ENCODE results near the gene RCE1.

Gene RCE1

DNA sequence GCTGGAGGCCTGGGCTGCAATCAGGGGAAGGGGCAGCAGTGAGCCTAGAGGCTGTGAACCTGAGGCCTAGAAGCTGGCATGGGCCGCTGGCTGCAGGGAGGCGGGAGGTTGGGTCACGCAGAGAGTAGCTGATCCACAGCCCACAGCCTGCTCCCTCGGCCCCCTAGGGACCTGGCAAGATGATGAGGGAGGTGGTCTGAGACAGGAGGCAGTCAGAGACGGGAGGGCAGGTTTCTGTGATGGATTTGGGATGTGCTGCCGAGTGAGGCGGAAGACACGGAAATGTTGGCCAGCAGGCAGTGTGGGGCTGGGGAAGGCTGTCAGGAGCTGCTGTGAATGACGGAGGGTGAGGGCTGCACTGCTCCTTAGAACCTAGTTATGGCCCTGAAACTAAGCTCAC lies 36.3 kb downstream of the RCE1 start:
- DNase-seq (ENCODE audit: insufficient read length) = no peak
- no peak for FAIRE-seq

DNA sequence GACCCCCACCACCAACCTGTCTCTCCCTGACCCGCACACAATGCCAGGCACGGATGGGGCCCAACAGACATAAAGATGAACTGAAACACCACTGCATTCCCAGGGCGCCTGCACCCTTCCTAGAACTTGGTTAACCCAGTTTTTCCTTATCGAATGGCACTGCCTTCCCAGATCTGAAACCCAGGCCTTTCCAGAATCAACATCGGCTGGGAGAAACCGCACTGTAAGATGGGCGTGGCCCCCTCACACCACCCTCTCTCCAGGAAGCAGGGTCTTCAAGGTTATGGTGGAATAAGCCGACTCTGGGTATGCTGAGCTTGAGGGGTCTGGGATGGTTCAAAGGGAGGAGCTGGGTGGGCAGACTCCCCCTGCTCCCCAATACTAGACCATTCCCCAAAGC lies 36.8 kb downstream of the RCE1 start:
- no peak for FAIRE-seq
- DNase-seq (ENCODE audit: insufficient read length) = no peak
- TF ChIP-seq POLR2A (IDR thresholded peaks at IDR 0.05; ENCODE audit: low read depth, low read length) = no peak
- no peak for TF ChIP-seq POLR2AphosphoS5 (IDR thresholded peaks at IDR 0.05; ENCODE audit: low read depth, low read length)
- TF ChIP-seq TAF1 (IDR thresholded peaks at IDR 0.05; ENCODE audit: borderline replicate concordance, low read depth, low read length) = no peak

More for the DNA sequence above, 36.3 kb downstream of the RCE1 start:
- TF ChIP-seq TAF1 (IDR thresholded peaks at IDR 0.05; ENCODE audit: borderline replicate concordance, low read depth, low read length) = no peak
- TF ChIP-seq POLR2A (IDR thresholded peaks at IDR 0.05; ENCODE audit: low read depth, low read length) = no peak
- TF ChIP-seq POLR2AphosphoS5 (IDR thresholded peaks at IDR 0.05; ENCODE audit: low read depth, low read length) = no peak

DNA sequence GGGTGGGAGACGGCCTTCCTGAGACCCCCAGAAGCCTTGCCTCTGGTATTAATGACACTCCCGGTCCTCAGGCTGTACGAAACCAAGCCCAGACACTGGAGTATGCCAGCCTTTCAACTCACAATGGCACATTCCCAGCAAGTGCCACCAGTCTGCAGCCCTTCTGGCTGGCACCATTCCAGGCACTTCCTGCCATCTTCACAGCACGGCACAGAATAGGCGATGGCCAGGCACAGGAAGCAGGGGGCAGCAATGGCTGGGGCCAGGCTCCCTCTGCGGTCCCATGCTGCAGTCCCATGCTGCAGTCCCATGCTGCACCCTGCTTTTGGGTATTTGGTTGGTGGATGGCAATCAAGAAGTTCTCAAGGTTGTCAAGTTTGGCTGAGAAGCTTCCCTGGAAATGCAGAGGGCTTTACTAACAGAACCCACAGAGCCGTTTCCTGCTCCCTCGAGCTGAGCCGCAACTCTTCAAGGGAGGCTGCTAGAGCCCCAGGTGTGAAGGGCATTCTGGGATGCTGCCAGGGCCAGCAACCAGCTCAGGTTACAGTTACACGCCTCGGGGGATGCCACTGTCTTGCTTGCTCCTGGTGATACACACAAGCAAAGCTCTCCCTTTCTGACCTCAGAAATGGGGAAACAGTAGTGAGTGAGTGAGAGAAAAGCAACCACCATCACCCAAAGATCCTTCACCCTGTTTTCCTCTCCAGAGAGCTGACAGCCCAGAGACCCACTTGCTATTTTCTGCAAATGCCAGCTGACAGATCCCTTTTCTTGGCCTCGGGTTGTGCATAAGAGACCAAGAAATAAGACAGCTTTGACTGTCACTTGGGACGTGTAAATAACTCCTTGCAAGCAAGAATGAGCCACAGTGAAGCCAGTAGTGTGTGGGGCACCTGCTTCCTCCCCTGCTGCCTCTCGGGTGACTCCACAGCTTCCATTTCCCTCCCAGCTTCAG lies 37.5 kb downstream of the RCE1 start:
- TF ChIP-seq POLR2A (IDR thresholded peaks at IDR 0.05; ENCODE audit: low read depth, low read length) = no peak
- no peak for TF ChIP-seq POLR2AphosphoS5 (IDR thresholded peaks at IDR 0.05; ENCODE audit: low read depth, low read length)
- no peak for TF ChIP-seq TAF1 (IDR thresholded peaks at IDR 0.05; ENCODE audit: borderline replicate concordance, low read depth, low read length)
- DNase-seq (ENCODE audit: insufficient read length) (no peak), FAIRE-seq (peak; percentile 24)

DNA sequence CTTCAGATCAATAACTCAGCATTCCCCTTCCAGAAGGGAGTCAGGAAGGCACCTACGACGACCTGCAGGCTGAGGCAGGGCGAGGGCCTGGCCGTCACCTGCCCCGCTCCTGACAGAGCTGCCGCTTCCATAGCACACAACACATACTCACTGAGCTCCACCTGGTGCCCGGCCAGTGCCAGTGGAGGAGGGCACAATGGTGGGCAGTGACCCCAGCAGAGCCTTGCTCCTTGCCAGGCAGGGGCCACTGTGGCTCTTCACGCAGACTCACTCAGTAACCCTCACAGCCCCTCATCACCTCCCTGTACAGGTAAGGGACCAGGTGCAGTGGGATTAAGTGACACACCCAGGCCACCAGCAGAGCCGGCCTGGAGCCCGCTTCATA lies 38.2 kb downstream of the RCE1 start:
- FAIRE-seq (no peak), DNase-seq (ENCODE audit: insufficient read length) (no peak)
- TF ChIP-seq POLR2AphosphoS5 (IDR thresholded peaks at IDR 0.05; ENCODE audit: low read depth, low read length) (no peak), TAF1 (IDR thresholded peaks at IDR 0.05; ENCODE audit: borderline replicate concordance, low read depth, low read length) (no peak), POLR2A (IDR thresholded peaks at IDR 0.05; ENCODE audit: low read depth, low read length) (no peak)

DNA sequence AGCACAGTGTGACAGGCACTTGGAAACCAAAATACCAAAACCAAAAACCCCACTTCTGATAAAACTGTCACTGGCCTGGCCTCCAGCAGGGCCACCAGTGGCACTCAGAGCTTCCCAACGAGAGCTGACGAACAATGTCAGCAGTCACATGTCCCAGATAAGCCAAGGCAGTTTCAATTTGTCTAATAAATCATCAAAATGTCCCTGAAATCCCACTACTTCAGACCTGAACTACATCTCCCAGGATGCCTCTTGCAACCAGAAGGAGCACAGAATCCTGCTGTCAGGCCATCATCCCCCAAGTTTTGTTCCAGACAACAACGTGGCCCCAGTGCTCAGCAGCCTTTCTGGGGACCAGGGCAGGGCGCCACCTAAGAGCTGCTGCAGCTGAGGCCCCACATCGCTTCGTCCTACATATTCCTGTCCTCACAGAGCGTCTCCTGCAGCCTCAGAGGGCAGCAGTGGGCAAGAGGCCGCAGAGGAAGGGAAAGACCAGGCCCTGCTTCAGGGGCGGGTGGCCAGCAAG lies 38.7 kb downstream of the RCE1 start:
- no peak for DNase-seq (ENCODE audit: insufficient read length)

DNA sequence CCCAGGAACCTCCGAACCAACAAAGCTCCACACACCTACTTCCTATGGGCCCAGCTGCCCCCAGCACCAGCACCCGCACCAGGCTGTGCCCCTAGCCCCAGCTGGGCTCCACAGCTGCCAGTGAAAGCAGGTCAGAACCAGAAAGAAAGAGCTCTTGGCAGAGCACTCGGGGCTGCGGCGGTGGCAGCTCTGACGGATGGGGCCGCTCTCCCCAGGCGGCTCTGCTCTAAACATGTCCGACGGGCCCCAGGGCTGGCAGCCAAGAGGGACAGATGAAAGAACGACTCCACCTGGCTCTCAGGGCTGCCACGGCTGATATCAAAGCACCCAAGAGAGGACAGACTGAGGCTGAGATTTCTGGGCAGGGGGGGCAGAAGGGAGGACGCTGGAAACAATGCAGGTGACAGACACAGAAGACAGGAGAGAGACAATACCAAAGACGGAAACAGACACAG lies 39.3 kb downstream of the RCE1 start:
- FAIRE-seq (no peak), DNase-seq (ENCODE audit: insufficient read length) (no peak)
- TF ChIP-seq TAF1 (IDR thresholded peaks at IDR 0.05; ENCODE audit: borderline replicate concordance, low read depth, low read length) = no peak
- TF ChIP-seq POLR2A (IDR thresholded peaks at IDR 0.05; ENCODE audit: low read depth, low read length) = no peak
- TF ChIP-seq POLR2AphosphoS5 (IDR thresholded peaks at IDR 0.05; ENCODE audit: low read depth, low read length) = no peak

More for the DNA sequence above, 38.7 kb downstream of the RCE1 start:
- TF ChIP-seq TAF1 (IDR thresholded peaks at IDR 0.05; ENCODE audit: borderline replicate concordance, low read depth, low read length) (no peak), POLR2AphosphoS5 (IDR thresholded peaks at IDR 0.05; ENCODE audit: low read depth, low read length) (no peak), POLR2A (IDR thresholded peaks at IDR 0.05; ENCODE audit: low read depth, low read length) (no peak)
- no peak for FAIRE-seq

DNA sequence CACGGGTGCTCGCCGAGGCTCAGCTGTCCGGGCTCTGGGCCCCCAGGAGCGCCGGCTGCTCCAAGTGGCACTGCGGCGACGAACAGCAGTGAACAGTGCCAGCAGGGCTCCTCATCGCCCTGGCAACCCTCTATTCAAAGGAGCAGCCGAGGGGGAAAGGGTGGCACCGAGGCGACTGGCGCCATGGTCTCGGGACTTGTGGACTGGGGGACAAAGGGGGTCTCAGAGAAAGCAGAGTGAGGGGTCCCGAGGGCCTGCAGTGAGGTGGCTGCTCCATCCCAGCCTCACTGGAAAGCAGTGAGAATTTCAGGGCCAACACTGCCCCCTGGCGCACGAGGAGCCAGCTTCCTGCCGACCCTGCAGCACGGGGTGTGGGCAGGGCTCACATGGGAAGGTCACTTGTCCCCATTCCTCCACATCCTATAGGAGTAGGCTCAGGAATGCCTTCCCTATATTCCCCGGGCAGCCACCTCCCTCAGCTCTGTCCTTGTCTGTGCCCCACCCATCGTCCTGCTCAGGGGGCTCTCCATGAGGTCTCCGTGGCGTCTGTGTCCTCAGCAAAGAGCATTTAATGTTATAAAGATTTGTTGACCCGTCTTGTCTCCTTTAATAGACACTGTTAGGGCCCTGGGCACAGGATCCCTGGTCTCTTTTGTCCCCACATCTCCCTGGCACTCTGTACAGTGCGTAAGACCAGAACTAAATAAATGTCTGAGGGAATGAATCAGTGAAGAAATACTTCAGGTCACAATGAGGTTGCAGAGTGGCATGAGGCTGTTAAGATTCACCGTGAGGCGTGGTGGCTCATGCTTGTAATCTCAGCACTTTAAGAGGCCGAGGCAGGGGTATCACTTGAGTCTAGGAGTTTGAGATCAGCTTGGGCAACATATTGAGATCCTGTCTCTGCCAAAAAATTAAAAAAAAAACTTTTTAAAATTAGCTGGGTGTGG lies 40.0 kb downstream of the RCE1 start:
- DNase-seq (ENCODE audit: insufficient read length) (peak; percentile 63), FAIRE-seq (peak; percentile 94)
- TF ChIP-seq POLR2A (IDR thresholded peaks at IDR 0.05; ENCODE audit: low read depth, low read length) (no peak), POLR2AphosphoS5 (IDR thresholded peaks at IDR 0.05; ENCODE audit: low read depth, low read length) (no peak), TAF1 (IDR thresholded peaks at IDR 0.05; ENCODE audit: borderline replicate concordance, low read depth, low read length) (no peak)

DNA sequence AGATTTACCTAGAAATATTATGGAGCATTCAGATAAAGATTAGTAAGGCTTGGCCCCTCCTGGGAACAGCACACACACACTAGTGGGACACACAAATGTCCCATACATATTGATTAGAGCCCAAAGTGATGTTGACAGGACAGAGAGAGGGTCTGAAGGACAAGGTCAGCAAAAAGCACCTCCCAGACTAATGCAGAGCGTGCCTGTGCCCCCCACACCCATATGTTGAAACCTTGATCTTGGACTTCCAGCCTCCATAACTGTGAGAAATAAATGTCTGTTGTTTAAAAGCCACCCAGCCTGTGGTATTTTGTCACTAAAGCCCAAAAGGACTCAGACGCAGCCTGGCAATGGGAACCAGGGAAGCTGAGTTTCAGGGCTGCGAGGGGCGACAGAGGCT lies 41.2 kb downstream of the RCE1 start:
- FAIRE-seq = no peak
- DNase-seq (ENCODE audit: insufficient read length) = no peak
- no peak for TF ChIP-seq POLR2A (IDR thresholded peaks at IDR 0.05; ENCODE audit: low read depth, low read length)
- TF ChIP-seq TAF1 (IDR thresholded peaks at IDR 0.05; ENCODE audit: borderline replicate concordance, low read depth, low read length) = no peak
- no peak for TF ChIP-seq POLR2AphosphoS5 (IDR thresholded peaks at IDR 0.05; ENCODE audit: low read depth, low read length)

DNA sequence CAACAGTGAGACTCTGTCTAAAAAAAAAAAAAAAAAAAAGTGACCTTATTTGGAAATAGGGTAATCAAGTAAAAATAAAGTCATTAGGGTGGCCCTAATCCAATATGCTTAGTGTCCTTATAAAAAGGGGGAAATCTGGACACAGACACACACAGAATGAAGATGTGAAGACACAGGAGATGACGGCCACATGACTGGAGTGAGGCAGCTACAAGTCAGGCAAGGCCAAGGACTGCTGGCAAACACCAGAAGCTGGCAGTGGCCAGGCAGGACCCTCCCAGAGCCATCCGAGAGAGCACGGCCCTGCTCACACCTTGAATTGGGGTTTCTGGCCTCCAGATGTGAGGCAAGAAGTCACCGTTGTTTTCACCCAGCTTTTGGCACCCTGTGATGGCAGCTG lies 42.2 kb downstream of the RCE1 start:
- FAIRE-seq (no peak), DNase-seq (ENCODE audit: insufficient read length) (no peak)
- TF ChIP-seq POLR2A (IDR thresholded peaks at IDR 0.05; ENCODE audit: low read depth, low read length) (no peak), TAF1 (IDR thresholded peaks at IDR 0.05; ENCODE audit: borderline replicate concordance, low read depth, low read length) (no peak), POLR2AphosphoS5 (IDR thresholded peaks at IDR 0.05; ENCODE audit: low read depth, low read length) (no peak)

DNA sequence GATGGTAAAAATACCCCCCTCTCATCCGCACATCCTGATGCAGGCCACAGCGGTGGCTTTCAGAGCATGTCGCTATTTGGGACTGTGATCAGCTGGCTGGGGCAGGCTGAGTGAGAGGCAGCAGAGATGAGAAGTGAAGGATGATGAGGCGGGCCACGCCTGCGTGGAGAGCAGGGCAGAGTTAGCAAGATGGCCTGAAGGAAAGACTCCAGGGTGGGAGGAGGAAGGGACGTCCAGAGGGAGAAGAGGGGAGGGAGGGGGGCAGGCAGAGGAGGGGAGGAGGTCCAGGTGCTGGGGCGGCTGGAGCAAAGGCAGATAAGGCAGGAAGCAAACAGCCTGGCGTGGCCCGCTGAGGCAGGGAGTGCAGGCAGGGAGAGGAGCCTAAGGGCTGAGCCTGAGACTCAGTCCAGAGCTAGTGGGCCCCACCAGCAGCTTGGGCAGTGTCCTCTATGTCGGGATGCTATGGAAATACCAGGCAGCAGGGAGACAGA lies 42.8 kb downstream of the RCE1 start:
- no peak for FAIRE-seq
- no peak for TF ChIP-seq POLR2A (IDR thresholded peaks at IDR 0.05; ENCODE audit: low read depth, low read length)
- TF ChIP-seq TAF1 (IDR thresholded peaks at IDR 0.05; ENCODE audit: borderline replicate concordance, low read depth, low read length) = no peak
- no peak for TF ChIP-seq POLR2AphosphoS5 (IDR thresholded peaks at IDR 0.05; ENCODE audit: low read depth, low read length)
- DNase-seq (ENCODE audit: insufficient read length) = no peak

All from GM12892 (cell line).